Right lobe of liver (tissue), 6 donors: ENCODE measurements around the gene EYA4. TPM values are rescaled to one million over a fixed set of nuclear protein-coding genes. Genes with fewer than 3 reads are reported as not detected.
A peak's percentile ranks its signal among the peaks of the same experiment; 100 is the strongest.

Experiments
- ATAC-seq, 4 donors: fragments of 200-7000 bp; cut with Tn5 transposase; one replicate each; pipeline ENCODE4 v1.9.1; 2020; ENCODE audit warnings: mild to moderate bottlenecking in 4 of 4, moderate library complexity in 4 of 4
- DNase-seq, 3 donors: peaks; one replicate each; pipeline ENCODE4 v3.0.0-alpha.2; 2020
- H3K27ac ChIP-seq, 3 donors: fragments of 200-600 bp; one replicate each; pipeline ENCODE4 v1.8.0; 2022
- H3K27me3 ChIP-seq, 2 donors: fragments of 200-600 bp; one replicate each; pipeline ENCODE4 v1.8.0; 2022
- H3K36me3 ChIP-seq, 4 donors: fragments of 200-600 bp; sonication (generic) in 1 of 4; one replicate each; pipeline versions ENCODE4 v1.5.1 to v1.8.0; 2017 to 2022; ENCODE audit warnings: control low read depth in 1 of 4
- H3K4me1 ChIP-seq, 4 donors: fragments of 200-600 bp; sonication (generic) in 1 of 4; one replicate each; pipeline versions ENCODE4 v1.5.1 to v1.8.0; 2017 to 2022; ENCODE audit warnings: control low read depth in 1 of 4
- H3K4me3 ChIP-seq, 3 donors: fragments of 200-600 bp; one replicate each; pipeline ENCODE4 v1.8.0; 2022
- H3K9me3 ChIP-seq, 4 donors: fragments of 200-600 bp; sonication (generic) in 1 of 4; one replicate each; pipeline versions ENCODE4 v1.5.1 to v1.8.0; 2017 to 2022; ENCODE audit warnings: control low read depth in 1 of 4
- CTCF ChIP-seq, 4 donors: fragments of 200-600 bp in 3 of 4; fragments of 450-650 bp in 1 of 4; IDR thresholded peaks; one replicate each; pipeline versions ENCODE4 v1.5.1 to v1.8.0; 2016 to 2022; ENCODE audit warnings: antibody characterized with exemption in 4 of 4, mild to moderate bottlenecking in 2 of 4
- POLR2A ChIP-seq: fragments of 450-650 bp; IDR thresholded peaks from one replicate; pipeline ENCODE4 v1.6.1; 2017; ENCODE audit warnings: antibody characterized with exemption, mild to moderate bottlenecking
- whole genome bisulfite sequencing: methylation state at CpG from one replicate; pipeline ENCODE4 v1.1.6; 2018; ENCODE audit warnings: low coverage, low lambda C conversion rate; ENCODE audit not compliant: insufficient coverage; ENCODE audit errors: missing lambda C conversion rate; 5-methylcytosine and 5-hydroxymethylcytosine counted together
- intact Hi-C, 2 donors: fragments of 100-400 bp; cut with DNase I; formaldehyde crosslinking; loops; one replicate each; pipeline versions ENCODE4 v1.11.2 to v1.14.1; 2022
- total RNA-seq, 6 experiments: library from RNA; depleted of rRNA in 2 of 6; stranded (reverse); fragments of >200 nt in 2 of 6; fragmentation: NEBNext Ultra II Directional in 3 of 6; extraction: Animal tissue kit (Norgen Biotek cat#: 25700) in 3 of 6; gene quantifications; one replicate each; pipeline versions ENCODE4 v1.1.0 to v1.2.4, GENCODE V29; 2016 to 2023
- donor health status: DM: no; HTN: yes; CAD: no.
- donor health status: DM: no; HTN: no; CAD: no.
- donor health status: DM: no; HTN: no; CAD: no.
- donor health status: DM: no; HTN: yes; CAD: no.
- donor health status: DM: no; HTN: yes; CAD: no.

EYA4 gene
- total RNA-seq, 6 experiments from 2014 or later, result 0.09 to 0.37 (median 0.35) TPM; not detected in 1

GRCh38 chr6:133339543-133340384 lies 98.6 kb downstream of the EYA4 start:
- WGBS, result 62% methylated on average over 7 of the region's 7 CpGs

GRCh38 chr6:133340557-133340956 lies 99.4 kb downstream of the EYA4 start:
- no peak overlapping the region for H3K27ac ChIP-seq
- intact Hi-C loops, result no loop called here
- H3K4me1 ChIP-seq, result peaks cover 0 to 13% (median 0%) of the 10 kb centered on the region in 4 donors
- 83% methylated on average over 3 of the region's 3 CpGs for WGBS
- ATAC-seq, result no peak
- no peaks in the 10 kb centered on the region for H3K36me3 ChIP-seq
- H3K9me3 ChIP-seq, result no peaks in the 10 kb centered on the region
- no peak for DNase-seq
- TF ChIP-seq POLR2A, result no peak
- no peak for TF ChIP-seq CTCF (IDR thresholded peaks at IDR 0.05)
- H3K4me3 ChIP-seq, result no peak overlapping the region
- H3K27me3 ChIP-seq, result no peaks in the 10 kb centered on the region

More at GRCh38 chr6:133339543-133340384, 98.6 kb downstream of the EYA4 start:
- Histone ChIP-seq H3K9me3 (no peaks in the 10 kb centered on the region), H3K4me1 (peaks cover 0 to 13% (median 0%) of the 10 kb centered on the region in 4 donors), H3K27ac (no peak overlapping the region), H3K36me3 (no peaks in the 10 kb centered on the region), H3K4me3 (no peak overlapping the region), H3K27me3 (no peaks in the 10 kb centered on the region)
- DNase-seq (no peak), ATAC-seq (peak in 1 of 4 donors; percentile 44)
- TF ChIP-seq CTCF (IDR thresholded peaks at IDR 0.05), result no peak
- no peak for TF ChIP-seq POLR2A
- intact Hi-C loops, result no loop called here

GRCh38 chr6:133341607-133342158 lies 100.5 kb downstream of the EYA4 start:
- TF ChIP-seq POLR2A, result no peak
- TF ChIP-seq CTCF (IDR thresholded peaks at IDR 0.05), result no peak
- H3K36me3 ChIP-seq, result no peaks in the 10 kb centered on the region
- H3K4me1 ChIP-seq, result peaks cover 0 to 13% (median 0%) of the 10 kb centered on the region in 4 donors
- no peak overlapping the region for H3K27ac ChIP-seq
- H3K27me3 ChIP-seq, result no peaks in the 10 kb centered on the region
- WGBS, result 6% methylated on average over 1 of the region's 1 CpG
- DNase-seq (no peak), ATAC-seq (peak in 3 of 4 donors; percentile 16 to 46 (median 43))
- no peaks in the 10 kb centered on the region for H3K9me3 ChIP-seq
- intact Hi-C loops, result no loop called here
- H3K4me3 ChIP-seq, result no peak overlapping the region

- 61% methylated on average over 3 of the region's 3 CpGs for WGBS
- Histone ChIP-seq H3K27me3 (no peaks in the 10 kb centered on the region), H3K4me3 (no peak overlapping the region), H3K36me3 (no peaks in the 10 kb centered on the region), H3K4me1 (peaks cover 0 to 13% (median 0%) of the 10 kb centered on the region in 4 donors), H3K9me3 (no peaks in the 10 kb centered on the region), H3K27ac (no peak overlapping the region)
- no peak for TF ChIP-seq CTCF (IDR thresholded peaks at IDR 0.05)
- TF ChIP-seq POLR2A, result no peak
- intact Hi-C loops, result no loop called here
- ATAC-seq (no peak), DNase-seq (no peak)
These were observed 102.1 kb downstream of the EYA4 start for GRCh38 chr6:133343220-133343619.
